WTC11 (cell line): ENCODE data around the gene KHK. TPM values are rescaled to one million over a fixed set of nuclear protein-coding genes. Genes with fewer than 3 reads are reported as not detected.

Experiments
- ATAC-seq: fragments of 200-7000 bp; cut with Tn5 transposase; 2 replicates; pipeline ENCODE4 v1.10.0; 2021; ENCODE audit warnings: mild to moderate bottlenecking, moderate library complexity
- CTCF ChIA-PET: fragments of 300-600 bp; sonication (Branson Sonifier 250); formaldehyde crosslinking; loops from one replicate; lab custom pipeline; 2021; ENCODE audit warnings: antibody characterized with exemption; lab: Charles Lee
- POLR2A ChIA-PET: fragments of 350-600 bp; sonication (Branson Sonifier 250); formaldehyde crosslinking; loops from one replicate; lab custom pipeline; 2021; ENCODE audit warnings: antibody characterized with exemption; lab: Charles Lee
- DNase-seq: peaks from one replicate; pipeline ENCODE4 v3.0.0; 2021; ENCODE audit warnings: low spot score
- H3K27ac Mint-ChIP-seq: 2 replicates; pipeline ENCODE4 v1.8.0; 2021; ENCODE audit warnings: mixed read lengths
- H3K27me3 Mint-ChIP-seq: 2 replicates; pipeline ENCODE4 v1.8.0; 2021; ENCODE audit warnings: low read depth, mild to moderate bottlenecking, moderate library complexity, mixed read lengths
- H3K36me3 Mint-ChIP-seq: 2 replicates; pipeline ENCODE4 v1.8.0; 2021; ENCODE audit warnings: mixed read lengths
- H3K4me1 Mint-ChIP-seq: 2 replicates; pipeline ENCODE4 v1.8.0; 2022; ENCODE audit warnings: mixed read lengths
- H3K4me3 Mint-ChIP-seq: 2 replicates; pipeline ENCODE4 v1.8.0; 2021; ENCODE audit warnings: mild to moderate bottlenecking, moderate library complexity, mixed read lengths
- H3K9me3 Mint-ChIP-seq: 2 replicates; pipeline ENCODE4 v1.8.0; 2021; ENCODE audit warnings: mixed read lengths
- AR ChIP-seq: fragments of 250-450 bp; sonication (Bioruptor Pico); IDR thresholded peaks from 2 replicates; pipeline ENCODE4 v1.9.0; 2021; ENCODE audit warnings: mild to moderate bottlenecking
- CBFB ChIP-seq: sonication (generic); formaldehyde crosslinking; IDR thresholded peaks from 2 replicates; pipeline ENCODE4 v1.8.1; 2022; ENCODE audit warnings: mild to moderate bottlenecking, low read depth, missing genetic modification reagents
- HMGA2 ChIP-seq: fragments of 250-450 bp; sonication (Bioruptor Pico); IDR thresholded peaks from 2 replicates; pipeline ENCODE4 v1.4.0; 2021; ENCODE audit warnings: mild to moderate bottlenecking, moderate library complexity
- NR1H2 ChIP-seq: sonication (generic); formaldehyde crosslinking; IDR thresholded peaks from 2 replicates; pipeline ENCODE4 v1.9.0; 2021; ENCODE audit warnings: mild to moderate bottlenecking, moderate library complexity, missing genetic modification reagents
- NR2C2 ChIP-seq: sonication (generic); formaldehyde crosslinking; IDR thresholded peaks from 2 replicates; pipeline ENCODE4 v1.8.0; 2022; ENCODE audit warnings: mild to moderate bottlenecking, missing genetic modification reagents
- OVOL2 ChIP-seq: fragments of 250-450 bp; sonication (Bioruptor Pico); IDR thresholded peaks from 2 replicates; pipeline ENCODE4 v1.9.0; 2021; ENCODE audit warnings: mild to moderate bottlenecking, borderline replicate concordance
- RELA ChIP-seq: sonication (generic); formaldehyde crosslinking; IDR thresholded peaks from 2 replicates; pipeline ENCODE4 v1.8.1; 2022; ENCODE audit warnings: missing genetic modification reagents, mild to moderate bottlenecking, borderline replicate concordance
- SMAD3 ChIP-seq: sonication (generic); formaldehyde crosslinking; IDR thresholded peaks from 2 replicates; pipeline ENCODE4 v1.8.0; 2022; ENCODE audit warnings: missing genetic modification reagents, mild to moderate bottlenecking, borderline replicate concordance
- SP1 ChIP-seq: sonication (generic); formaldehyde crosslinking; conservative IDR thresholded peaks from 2 replicates; pipeline ENCODE4 v1.8.1; 2022; ENCODE audit warnings: missing genetic modification reagents
- TCF7 ChIP-seq: sonication (generic); formaldehyde crosslinking; IDR thresholded peaks from 2 replicates; pipeline ENCODE4 v1.8.0; 2022; ENCODE audit warnings: mild to moderate bottlenecking, low read depth, missing genetic modification reagents, moderate library complexity
- ZNF232 ChIP-seq: sonication (generic); formaldehyde crosslinking; IDR thresholded peaks from 2 replicates; pipeline ENCODE4 v1.8.0; 2022; ENCODE audit warnings: mild to moderate bottlenecking, missing genetic modification reagents
- ZNF263 ChIP-seq: sonication (generic); formaldehyde crosslinking; IDR thresholded peaks from 2 replicates; pipeline ENCODE4 v1.8.1; 2022; ENCODE audit warnings: low read depth, mild to moderate bottlenecking, moderate library complexity, missing genetic modification reagents
- ZNF425 ChIP-seq: fragments of 250-450 bp; sonication (Bioruptor Pico); conservative IDR thresholded peaks from 2 replicates; pipeline ENCODE4 v1.9.0; 2021; ENCODE audit warnings: mild to moderate bottlenecking
- total RNA-seq: library from RNA; stranded (reverse); gene quantifications from 3 replicates; pipeline ENCODE4 v1.2.3, GENCODE V29; 2021
- TF ChIP-seq, protein P1 (sequence below): sonication (generic); formaldehyde crosslinking; IDR thresholded peaks from 2 replicates; pipeline ENCODE4 v1.8.1; 2022; ENCODE audit warnings: low read depth, missing genetic modification reagents, borderline replicate concordance
- TF ChIP-seq, protein P2 (sequence below): sonication (generic); formaldehyde crosslinking; IDR thresholded peaks from 2 replicates; pipeline ENCODE4 v1.8.1; 2022; ENCODE audit warnings: mild to moderate bottlenecking, missing genetic modification reagents, moderate library complexity, borderline replicate concordance
- TF ChIP-seq, protein P3 (sequence below): sonication (generic); formaldehyde crosslinking; IDR thresholded peaks from 2 replicates; pipeline ENCODE4 v1.8.0; 2023; ENCODE audit warnings: missing genetic modification reagents, mild to moderate bottlenecking, borderline replicate concordance
- TF ChIP-seq, protein P4 (sequence below): sonication (generic); formaldehyde crosslinking; IDR thresholded peaks from 2 replicates; pipeline ENCODE4 v1.8.1; 2023; ENCODE audit warnings: mild to moderate bottlenecking, missing genetic modification reagents, borderline replicate concordance

The KHK gene
- total RNA-seq, 1 experiment from 2014 or later, result 17.4 TPM

DNA sequence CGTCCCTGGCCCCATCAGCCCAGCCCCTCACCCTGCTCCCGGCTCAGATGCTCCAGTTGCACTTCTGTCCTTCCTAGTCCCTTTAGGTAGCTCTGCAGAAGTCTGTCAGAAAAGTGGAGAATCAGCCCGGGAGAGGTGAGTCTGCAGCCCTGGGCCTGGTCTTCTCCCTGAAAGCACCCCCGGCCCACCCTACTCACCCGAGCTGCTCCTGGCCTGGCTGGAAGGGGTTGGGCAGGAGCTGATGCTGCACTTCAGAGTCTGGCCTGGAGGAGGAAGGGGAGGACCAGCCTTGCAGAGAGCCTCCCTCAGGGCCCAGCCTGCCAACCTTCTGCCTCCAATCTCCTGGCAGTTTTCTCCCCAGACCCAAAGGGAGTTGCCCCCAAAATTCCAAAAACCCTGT is 15.8 kb downstream of the KHK start:
- no peaks in the 10 kb centered on the region for H3K36me3 Mint-ChIP-seq
- 0 out of 2 replicates have a peak, but pooled peaks cover 5% of the 10 kb centered on the region for H3K27me3 Mint-ChIP-seq
- H3K27ac Mint-ChIP-seq, result no peak overlapping the region
- DNase-seq (no peak), ATAC-seq (no peak; the same call in 1 of the 2 replicates)
- H3K4me1 Mint-ChIP-seq, result no peaks in the 10 kb centered on the region
- no peaks in the 10 kb centered on the region for H3K9me3 Mint-ChIP-seq
- ChIA-PET POLR2A (interaction anchor here (0.8 to 1.2 kb wide), 2 partner anchors 39 to 100 kb away, joined by 3 to 4 read pairs; no protein-coding TSS in a partner anchor), CTCF (interaction anchor here (0.7 to 3.9 kb wide), 5 partner anchors 22 to 178 kb away, joined by 3 to 39 read pairs (median 5); no protein-coding TSS in a partner anchor)
- no peak for TF ChIP-seq CBFB
- TF ChIP-seq, protein P1, sequence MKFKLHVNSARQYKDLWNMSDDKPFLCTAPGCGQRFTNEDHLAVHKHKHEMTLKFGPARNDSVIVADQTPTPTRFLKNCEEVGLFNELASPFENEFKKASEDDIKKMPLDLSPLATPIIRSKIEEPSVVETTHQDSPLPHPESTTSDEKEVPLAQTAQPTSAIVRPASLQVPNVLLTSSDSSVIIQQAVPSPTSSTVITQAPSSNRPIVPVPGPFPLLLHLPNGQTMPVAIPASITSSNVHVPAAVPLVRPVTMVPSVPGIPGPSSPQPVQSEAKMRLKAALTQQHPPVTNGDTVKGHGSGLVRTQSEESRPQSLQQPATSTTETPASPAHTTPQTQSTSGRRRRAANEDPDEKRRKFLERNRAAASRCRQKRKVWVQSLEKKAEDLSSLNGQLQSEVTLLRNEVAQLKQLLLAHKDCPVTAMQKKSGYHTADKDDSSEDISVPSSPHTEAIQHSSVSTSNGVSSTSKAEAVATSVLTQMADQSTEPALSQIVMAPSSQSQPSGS (CRISPR knock-in tag), result no peak
- TF ChIP-seq ZNF425 (CRISPR knock-in tag), result no peak
- TF ChIP-seq SP1 (CRISPR knock-in tag), result no peak
- TF ChIP-seq, protein P2, sequence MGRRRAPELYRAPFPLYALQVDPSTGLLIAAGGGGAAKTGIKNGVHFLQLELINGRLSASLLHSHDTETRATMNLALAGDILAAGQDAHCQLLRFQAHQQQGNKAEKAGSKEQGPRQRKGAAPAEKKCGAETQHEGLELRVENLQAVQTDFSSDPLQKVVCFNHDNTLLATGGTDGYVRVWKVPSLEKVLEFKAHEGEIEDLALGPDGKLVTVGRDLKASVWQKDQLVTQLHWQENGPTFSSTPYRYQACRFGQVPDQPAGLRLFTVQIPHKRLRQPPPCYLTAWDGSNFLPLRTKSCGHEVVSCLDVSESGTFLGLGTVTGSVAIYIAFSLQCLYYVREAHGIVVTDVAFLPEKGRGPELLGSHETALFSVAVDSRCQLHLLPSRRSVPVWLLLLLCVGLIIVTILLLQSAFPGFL, result no peak
- no peak for TF ChIP-seq SMAD3
- no peak overlapping the region for H3K4me3 Mint-ChIP-seq

DNA sequence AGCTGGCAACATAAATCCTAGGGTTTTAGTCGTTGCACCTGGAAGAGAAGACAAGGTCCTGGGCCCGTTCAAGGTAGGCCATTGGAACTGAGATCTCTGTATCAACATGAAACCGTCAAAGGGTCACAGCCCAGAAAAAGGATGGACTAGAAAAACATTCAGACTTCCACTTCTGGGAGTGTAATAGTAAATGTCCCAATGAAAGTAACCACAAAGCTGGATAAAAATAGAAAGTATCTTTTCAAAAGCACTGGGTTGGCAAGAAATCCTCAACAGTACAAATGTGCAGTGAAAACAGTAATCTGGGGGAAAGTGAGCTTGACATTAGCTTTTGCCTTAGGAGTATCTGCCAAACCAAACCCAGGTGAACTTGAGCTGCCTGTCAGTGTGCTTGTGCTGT is 19.4 kb downstream of the KHK start:
- no peak for DNase-seq
- Mint-ChIP-seq H3K4me3 (no peak overlapping the region), H3K4me1 (peaks cover 2% of the 10 kb centered on the region; the same call in 1 of the 2 replicates), H3K27me3 (0 out of 2 replicates have a peak, but pooled peaks cover 5% of the 10 kb centered on the region), H3K9me3 (no peaks in the 10 kb centered on the region), H3K36me3 (no peaks in the 10 kb centered on the region), H3K27ac (no peak overlapping the region)
- ATAC-seq, result no peak
- POLR2A ChIA-PET, result interaction anchor here (1.7 kb wide), 1 partner anchor 28 kb away, joined by 3 read pairs; the partner anchor contains the start of gene PREB
- CTCF ChIA-PET, result interaction anchor here (0.9 to 2.2 kb wide), 3 partner anchors 28 to 85 kb away, joined by 5 read pairs; partner anchors contain the start of gene PREB
- TF ChIP-seq, protein P3, sequence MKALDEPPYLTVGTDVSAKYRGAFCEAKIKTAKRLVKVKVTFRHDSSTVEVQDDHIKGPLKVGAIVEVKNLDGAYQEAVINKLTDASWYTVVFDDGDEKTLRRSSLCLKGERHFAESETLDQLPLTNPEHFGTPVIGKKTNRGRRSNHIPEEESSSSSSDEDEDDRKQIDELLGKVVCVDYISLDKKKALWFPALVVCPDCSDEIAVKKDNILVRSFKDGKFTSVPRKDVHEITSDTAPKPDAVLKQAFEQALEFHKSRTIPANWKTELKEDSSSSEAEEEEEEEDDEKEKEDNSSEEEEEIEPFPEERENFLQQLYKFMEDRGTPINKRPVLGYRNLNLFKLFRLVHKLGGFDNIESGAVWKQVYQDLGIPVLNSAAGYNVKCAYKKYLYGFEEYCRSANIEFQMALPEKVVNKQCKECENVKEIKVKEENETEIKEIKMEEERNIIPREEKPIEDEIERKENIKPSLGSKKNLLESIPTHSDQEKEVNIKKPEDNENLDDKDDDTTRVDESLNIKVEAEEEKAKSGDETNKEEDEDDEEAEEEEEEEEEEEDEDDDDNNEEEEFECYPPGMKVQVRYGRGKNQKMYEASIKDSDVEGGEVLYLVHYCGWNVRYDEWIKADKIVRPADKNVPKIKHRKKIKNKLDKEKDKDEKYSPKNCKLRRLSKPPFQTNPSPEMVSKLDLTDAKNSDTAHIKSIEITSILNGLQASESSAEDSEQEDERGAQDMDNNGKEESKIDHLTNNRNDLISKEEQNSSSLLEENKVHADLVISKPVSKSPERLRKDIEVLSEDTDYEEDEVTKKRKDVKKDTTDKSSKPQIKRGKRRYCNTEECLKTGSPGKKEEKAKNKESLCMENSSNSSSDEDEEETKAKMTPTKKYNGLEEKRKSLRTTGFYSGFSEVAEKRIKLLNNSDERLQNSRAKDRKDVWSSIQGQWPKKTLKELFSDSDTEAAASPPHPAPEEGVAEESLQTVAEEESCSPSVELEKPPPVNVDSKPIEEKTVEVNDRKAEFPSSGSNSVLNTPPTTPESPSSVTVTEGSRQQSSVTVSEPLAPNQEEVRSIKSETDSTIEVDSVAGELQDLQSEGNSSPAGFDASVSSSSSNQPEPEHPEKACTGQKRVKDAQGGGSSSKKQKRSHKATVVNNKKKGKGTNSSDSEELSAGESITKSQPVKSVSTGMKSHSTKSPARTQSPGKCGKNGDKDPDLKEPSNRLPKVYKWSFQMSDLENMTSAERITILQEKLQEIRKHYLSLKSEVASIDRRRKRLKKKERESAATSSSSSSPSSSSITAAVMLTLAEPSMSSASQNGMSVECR (CRISPR knock-in tag), result no peak
- no peak for TF ChIP-seq OVOL2 (CRISPR knock-in tag)
- TF ChIP-seq HMGA2 (CRISPR knock-in tag), result no peak
- no peak for TF ChIP-seq ZNF263 (CRISPR knock-in tag)
- TF ChIP-seq, protein P4, sequence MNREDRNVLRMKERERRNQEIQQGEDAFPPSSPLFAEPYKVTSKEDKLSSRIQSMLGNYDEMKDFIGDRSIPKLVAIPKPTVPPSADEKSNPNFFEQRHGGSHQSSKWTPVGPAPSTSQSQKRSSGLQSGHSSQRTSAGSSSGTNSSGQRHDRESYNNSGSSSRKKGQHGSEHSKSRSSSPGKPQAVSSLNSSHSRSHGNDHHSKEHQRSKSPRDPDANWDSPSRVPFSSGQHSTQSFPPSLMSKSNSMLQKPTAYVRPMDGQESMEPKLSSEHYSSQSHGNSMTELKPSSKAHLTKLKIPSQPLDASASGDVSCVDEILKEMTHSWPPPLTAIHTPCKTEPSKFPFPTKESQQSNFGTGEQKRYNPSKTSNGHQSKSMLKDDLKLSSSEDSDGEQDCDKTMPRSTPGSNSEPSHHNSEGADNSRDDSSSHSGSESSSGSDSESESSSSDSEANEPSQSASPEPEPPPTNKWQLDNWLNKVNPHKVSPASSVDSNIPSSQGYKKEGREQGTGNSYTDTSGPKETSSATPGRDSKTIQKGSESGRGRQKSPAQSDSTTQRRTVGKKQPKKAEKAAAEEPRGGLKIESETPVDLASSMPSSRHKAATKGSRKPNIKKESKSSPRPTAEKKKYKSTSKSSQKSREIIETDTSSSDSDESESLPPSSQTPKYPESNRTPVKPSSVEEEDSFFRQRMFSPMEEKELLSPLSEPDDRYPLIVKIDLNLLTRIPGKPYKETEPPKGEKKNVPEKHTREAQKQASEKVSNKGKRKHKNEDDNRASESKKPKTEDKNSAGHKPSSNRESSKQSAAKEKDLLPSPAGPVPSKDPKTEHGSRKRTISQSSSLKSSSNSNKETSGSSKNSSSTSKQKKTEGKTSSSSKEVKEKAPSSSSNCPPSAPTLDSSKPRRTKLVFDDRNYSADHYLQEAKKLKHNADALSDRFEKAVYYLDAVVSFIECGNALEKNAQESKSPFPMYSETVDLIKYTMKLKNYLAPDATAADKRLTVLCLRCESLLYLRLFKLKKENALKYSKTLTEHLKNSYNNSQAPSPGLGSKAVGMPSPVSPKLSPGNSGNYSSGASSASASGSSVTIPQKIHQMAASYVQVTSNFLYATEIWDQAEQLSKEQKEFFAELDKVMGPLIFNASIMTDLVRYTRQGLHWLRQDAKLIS (CRISPR knock-in tag), result no peak
- no peak for TF ChIP-seq TCF7 (CRISPR knock-in tag)
- TF ChIP-seq ZNF232, result no peak
- no peak for TF ChIP-seq NR2C2 (CRISPR knock-in tag)
- no peak for TF ChIP-seq NR1H2 (CRISPR knock-in tag)
- no peak for TF ChIP-seq RELA (CRISPR knock-in tag)
- no peak for TF ChIP-seq AR (CRISPR knock-in tag)
